HPDE6-E6E7 (cell line): ENCODE results near the gene VSIR.

Experiments used
- DNase-seq: peaks from one replicate; pipeline ENCODE4 v3.0.0; 2011; ENCODE audit warnings: missing footprints; ENCODE audit errors: extremely low spot score

Gene VSIR

DNA sequence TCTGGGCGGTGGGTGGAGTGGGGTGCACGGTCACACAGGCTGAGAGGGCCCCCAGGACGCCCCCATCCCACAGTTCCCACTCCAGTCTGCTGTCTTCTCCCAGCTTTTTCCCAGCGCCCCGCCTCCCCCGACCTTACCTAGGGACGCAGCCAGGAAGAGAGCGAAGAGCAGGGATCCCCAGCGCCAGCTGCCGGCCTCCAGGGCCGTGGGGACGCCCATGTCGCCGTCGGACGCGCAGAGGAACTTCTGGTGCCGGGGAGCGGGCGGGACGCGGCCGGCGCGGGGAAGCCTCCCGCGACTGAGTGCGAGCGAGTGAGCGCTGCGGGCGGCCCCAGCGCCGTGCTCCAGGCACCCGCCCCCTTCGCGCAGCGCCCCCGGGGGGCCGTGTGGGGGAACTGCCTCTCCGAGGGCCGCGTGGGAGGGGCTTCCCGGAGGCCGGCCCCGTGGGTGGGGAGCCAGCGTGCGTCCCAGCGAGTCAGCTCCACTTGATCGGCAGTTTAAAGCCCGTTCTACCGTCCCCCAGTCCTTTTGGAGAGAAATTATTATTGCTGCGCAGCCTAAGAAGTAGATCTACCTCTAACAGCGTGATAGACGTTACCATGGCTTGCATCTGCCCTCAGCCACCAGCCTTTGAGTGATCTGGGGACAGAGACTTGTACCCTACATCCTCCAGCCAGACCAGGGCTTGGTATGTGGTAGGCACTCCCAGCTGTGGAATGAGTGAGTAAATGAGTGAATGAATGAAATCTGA, at the start of gene VSIR:
Gene VSIR (minus strand): TSS at position 300 of the 751 bp plus-strand sequence. CDS start 81 bp downstream, at position 219.
- DNase-seq: peak; percentile 78

DNA sequence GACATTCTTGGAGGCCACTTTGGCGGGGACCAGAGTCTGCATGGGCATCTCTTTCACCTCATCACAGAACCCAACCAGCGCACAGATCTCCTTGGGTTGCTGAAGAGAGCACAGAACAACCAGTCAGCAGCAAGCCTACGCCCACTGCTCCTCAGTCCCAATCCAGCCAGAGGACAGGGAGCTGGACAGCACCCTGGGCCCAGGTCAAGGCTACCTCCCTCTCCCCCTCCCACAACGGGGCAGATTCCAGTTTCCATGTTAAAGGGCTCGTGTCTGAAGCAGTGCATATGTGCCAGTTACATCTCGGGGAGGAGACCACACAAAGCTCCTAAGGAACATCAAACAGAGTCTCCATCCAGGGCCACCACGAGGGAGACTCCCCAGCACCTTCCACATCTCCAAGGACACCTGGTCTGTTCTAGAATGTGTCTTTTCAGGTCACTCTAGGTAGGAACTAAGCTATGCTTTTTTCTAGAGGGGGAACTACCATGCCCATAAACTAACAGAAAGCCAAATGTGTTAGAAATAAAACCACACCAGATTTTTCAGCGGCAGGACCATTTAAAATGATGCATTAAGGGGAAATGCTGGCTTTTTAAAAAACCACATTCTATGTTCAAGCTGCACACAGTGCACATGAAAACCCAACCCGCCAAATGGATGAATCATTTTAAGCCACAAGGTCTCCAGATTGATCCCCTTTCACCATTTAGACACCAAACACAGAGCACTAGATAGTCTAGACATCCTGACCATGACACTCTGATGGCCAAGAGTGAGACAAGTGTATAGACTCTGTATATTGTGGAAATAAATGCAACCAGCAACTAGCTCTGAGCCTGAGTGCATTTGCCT, 48.8 kb upstream of the VSIR start:
- no peak for DNase-seq

DNA sequence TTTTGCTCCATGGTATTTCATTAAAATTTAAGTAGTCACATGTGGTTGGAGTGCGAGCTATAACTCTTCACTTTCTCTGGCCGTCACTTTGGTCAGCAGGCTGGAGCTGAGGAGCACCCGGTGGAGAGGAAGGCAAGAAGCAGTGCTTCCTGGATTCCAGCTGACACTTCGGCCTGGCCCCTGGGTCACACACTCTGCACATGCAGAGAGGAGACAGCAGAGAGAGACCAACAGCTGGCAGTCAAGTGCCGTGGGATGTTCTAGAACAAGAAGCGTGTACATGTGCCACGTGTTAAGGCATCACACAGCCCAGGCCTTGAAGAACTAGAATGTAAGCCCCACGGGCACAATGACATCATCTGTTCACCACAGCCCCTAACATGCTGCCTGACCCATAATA, 47.6 kb upstream of the VSIR start:
- DNase-seq: no peak

DNA sequence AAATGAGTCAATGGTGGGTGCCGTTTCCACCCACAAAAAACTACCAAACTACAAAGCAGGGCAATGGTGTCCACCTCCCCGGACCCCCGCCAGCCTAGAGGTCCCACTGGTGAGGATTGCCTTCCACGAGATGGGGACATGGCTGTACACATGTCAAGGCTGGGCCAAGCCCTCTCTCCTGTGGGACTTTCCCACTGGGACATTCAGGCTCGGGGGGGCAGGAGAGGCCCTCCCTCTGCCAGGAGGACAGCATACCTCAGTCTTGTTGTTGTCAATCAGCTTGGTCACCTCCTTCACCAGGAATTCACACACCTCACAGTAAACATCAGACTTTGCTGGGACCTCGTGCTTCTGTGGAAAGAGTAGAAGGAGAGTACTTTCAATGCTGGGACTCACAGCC, 46.7 kb upstream of the VSIR start:
- DNase-seq: no peak

DNA sequence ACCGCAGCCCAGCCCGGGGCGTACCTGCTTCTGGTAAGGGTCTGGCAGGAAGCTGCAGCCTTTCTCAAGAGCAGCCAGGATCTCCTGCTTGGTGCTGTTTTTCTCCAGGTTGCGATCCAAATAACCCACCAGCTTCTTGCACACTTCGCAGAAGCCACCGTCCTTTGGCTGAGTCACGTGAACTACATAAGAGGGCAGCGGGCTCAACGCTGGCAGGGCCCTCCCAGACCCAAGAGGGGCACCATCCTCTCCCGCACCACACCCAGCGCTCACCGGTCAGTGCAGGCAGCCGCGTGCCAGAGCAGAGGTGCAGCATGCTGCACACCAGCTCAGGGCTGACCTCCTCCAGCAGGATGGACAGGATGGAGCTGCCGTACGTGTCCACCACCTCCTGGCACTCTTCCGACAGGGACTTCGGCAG, 46.1 kb upstream of the VSIR start:
- DNase-seq: no peak

DNA sequence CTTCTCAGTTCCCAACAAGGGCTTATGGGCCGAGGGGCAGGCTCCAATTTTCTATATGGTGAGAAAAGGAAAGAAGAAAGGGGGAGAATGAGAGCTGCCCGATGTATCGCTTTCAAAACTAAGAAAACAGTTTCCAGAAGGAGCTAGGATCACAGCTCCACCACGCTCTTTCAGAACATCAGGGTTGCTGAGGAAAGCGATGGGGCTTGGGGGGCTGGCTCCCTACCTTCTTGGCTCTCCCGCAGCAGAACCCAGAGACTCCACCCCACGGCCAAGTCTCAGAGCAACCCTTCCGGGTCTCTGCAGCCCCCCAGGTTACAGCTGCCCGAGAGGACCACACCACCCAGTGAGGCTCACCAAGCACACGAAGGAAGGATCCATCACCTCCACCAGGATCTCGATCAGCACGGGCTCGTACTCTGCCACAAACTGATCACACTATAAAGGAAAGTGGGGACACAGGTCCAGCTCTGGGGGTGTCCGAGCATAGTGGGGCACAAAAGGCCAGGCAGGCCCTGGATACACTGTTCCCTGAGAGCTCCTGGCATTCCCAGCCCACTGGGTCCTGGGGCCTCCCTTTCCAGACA, 45.4 kb upstream of the VSIR start:
- no peak for DNase-seq

DNA sequence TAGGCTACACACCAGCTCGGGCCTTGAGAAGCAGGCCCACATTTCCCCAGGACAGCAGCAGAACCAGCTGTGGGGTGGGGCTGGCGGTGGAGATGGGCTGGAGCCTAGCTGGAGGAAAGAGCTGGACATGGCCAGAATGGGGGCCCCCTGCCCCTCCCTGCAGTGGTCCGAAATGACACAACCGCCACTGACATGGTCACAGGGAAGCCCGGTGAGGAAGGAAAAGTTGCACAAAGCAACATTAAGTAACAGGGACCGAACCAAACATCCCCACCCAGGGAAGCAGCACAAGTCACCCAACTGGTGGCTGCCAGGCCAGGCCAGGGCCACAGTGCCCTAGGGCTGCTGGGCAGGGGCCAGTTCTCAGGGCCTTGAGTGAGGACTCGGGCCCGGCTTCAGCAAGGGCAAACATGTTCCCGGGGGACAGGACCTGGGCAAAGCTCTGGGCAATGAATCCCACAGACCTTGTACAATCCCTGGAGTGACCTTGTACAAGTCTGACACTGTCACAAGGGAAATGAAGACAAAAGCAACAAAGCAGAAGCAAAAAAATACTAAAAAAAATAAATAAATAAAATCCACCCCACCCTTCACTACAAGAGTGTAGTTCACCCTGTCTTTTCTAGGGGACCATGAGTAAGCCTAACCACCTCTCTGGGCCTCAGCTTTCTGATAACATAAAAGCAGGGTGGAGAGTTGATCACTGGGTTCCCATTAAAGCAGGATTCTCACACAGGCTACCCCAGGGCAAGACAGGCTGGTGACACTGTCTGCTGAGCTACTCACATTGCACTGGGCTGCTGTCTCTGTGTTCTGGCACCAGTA, 44.7 kb upstream of the VSIR start:
- no peak for DNase-seq

DNA sequence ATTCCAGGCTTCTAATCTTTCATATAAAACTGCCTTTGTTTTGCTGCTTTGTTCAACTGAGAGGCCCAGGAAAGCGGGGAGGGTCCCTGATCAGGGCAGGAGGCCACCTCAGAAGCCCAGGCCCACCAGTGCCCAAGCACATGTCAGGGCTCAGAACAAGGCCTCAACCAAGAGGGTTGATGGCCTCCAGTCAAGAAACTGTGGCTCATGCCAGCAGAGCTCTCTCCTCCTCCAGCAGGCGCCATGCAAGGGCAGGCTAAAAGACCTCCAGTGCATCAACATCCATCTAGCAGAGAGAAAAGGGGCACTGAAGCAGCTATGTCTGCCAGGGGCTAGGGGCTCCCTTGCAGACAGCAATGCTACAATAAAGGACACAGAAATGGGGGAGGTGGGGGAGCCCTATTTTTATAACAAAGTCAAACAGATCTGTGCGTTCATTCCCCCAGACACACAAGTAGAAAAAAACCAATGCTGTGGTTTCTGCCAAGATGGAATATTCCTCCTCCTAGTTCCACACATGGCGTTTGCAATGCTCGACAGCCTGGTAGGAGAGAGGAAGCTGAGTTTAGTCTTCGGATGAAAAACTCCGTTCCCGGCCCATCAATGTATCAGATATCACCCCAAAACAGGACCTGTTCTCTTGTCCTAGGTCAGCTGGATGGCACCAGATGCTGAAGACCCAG, 43.8 kb upstream of the VSIR start:
- DNase-seq: no peak

DNA sequence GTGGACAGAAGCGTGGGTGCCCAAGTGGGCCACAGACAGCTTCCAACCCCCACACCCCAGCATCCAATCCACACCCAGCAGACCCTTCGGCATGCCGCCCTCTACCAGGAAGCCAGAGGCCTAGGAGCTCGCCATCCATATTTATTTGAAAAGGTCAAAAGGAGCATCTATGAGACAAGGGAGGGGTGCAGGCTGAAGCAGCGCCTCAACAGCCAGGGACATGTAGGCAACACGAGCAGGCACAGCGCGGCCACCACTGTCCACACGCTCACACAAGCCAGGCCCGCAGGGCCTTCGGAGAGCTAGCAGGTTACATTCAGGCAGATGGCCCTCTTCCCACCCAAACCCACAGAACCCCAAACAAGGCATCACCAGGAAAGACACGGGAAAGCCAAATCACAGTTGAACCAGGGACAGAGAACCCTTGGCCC, 43.1 kb upstream of the VSIR start:
- no peak for DNase-seq

DNA sequence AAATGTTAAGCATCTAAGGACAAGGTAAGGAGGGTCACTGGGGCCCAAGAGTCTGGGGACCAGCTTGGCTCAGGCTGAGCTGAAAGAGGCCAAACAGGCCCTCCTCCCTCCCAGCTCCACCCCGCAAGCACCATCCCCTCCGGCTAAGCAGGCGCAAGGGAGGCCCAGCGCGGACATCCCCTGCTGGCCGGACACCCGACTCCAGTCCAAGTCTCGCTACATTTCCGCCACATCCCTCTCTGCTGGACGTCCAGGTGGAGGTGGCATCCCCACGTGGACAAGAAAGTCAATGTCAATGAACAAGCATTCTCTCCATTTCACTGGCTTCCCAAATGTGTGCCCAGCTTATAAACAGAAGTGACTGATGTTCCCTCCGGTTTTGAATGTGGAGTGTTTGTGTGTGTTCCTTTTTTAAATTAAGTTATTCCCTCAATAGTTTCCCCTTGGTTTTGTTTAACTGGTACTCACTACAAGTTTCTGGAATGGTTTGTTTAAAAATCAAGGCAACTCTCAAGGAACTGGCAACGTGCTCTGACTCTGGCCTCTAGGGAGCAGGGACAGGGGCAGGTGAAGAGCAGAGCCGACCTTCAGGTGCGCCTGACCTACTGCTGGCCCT, 42.3 kb upstream of the VSIR start:
- DNase-seq: no peak

DNA sequence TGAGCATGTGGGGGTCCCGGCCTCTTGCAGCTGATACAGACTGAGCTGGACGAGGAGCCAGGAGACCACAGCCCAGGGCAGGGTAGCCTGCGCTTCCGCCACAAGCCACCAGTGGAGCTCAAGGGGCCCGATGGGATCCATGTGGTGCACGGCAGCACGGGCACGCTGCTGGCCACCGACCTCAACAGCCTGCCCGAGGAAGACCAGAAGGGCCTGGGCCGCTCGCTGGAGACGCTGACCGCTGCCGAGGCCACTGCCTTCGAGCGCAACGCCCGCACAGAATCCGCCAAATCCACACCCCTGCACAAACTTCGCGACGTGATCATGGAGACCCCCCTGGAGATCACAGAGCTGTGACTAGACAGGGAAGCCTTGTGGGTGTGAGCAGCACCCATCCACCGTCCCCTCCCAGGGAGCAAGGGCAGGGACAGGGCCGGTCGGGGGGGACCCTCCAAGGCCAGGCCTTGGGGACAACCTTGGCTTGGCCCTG, 41.6 kb upstream of the VSIR start:
- no peak for DNase-seq

DNA sequence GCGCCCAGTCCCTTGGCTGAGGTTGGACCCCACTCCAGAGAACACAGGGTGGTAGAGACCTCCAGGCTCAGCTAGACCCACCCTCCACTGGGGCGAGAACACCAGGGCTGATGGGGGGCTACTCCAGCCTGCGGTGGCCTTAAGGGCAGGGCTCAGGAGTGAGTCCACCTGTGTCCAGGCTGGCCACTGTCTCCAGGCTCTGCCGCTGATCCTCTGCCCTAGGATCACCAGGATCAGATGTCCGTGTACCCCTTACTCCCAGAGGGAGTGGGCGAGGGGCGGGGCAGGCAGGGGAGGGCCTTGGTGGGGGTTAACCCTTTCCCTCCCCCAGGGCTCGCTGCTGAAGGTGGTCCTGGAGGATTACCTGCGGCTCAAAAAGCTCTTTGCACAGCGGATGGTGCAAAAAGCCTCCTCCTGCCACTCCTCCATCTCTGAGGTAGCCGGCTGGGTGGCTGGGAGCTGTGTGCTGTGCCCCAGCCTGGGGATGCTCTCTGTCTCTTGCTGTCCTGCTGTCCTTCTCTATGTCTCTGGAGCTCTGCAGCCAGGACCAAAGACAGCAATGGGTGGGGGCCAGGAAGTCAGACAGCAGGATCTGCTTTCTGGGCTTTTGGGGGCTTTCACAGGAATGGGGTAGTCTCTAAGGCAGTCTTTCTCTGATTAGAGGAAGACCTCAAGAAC, 39.7 kb upstream of the VSIR start:
- no peak for DNase-seq

DNA sequence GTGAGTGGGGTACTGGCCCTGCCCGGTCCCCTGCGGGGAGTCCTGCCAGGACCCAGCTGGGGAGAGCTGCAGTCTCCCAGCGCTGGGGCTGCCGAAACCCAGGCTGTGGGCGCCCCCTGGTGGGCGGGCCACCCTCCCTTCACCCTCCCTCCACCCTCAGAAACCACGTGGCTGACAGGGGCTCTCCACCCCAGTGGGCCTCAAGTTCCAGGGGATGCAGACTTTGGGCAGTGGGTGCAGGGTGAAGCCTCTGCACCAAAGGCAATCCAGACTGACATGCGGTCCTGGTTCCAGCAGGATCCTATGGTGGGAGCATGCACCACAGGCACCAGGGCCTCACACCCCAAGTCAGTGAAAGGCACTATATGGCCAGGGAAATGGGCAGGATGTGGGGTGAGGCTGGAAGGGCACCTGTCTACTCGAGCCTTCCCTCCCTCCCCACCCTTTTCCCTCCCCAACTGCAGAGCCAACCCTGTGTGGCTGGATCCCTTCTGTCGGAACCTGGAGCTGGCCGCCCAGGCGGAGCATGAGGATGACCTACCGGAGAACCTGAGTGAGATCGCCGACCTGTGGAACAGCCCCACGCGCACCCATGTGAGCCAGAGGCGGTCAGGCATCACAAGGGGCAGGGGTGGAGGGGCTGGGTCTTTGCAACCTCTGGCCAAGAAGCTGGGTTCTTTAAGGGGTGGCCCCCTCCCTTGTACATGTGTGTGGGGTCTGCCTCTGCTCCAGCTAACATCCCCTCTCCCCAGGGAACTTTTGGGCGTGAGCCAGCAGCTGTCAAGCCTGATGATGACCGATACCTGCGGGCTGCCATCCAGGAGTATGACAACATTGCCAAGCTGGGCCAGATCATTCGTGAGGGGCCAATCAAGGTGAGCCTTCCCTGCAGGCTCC, 38.9 kb upstream of the VSIR start:
- peak; percentile 66 for DNase-seq

DNA sequence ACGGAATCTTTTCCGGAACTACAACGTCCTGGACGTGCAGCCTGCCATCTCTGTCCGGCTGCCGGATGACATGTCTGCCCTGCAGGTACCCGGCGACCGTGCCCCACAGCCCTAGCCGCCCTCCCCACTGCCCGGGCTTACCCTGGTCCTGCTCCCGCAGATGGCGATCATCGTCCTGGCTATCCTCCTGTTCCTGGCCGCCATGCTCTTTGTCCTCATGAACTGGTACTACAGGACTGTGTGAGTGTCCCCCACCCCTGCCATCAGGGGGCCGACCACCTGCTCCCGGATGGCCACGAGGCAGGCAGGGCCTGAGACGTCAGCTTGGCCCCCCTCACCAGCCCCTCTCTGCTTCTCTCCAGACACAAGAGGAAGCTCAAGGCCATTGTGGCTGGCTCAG, 38.0 kb upstream of the VSIR start:
- DNase-seq: no peak

DNA sequence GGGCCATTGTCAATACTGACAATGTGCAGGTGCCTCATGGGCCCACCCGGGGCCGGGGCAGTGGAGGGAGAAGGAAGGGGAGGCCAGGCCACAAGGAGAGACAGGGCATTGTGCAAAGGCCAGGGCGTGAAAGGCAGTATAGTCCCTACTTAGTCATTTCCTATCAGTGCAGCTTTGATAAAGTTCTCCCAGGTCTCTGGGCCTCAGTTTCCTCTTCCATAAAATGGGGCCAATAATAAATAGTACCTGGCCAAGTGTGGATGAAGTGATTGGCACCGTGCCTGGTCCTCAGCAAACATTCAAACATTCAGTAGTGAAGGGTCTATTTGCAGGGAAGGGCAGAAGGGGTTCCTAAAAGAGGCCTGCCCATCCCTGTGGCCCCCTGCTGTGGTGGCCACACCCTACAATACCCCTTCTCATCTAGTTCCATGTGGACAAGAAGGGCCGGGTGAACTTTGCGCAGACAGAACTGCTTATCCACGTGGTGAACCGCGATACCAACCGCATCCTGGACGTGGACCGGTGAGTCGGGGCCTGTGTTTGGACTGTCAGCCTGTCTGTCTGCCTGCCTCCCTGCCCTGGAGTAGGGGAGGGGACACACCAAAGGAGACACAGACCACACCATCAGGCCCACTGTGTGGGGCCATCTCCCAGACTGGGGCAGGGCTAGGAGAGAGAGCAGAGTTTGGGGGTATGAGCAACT, 36.9 kb upstream of the VSIR start:
- DNase-seq: no peak

DNA sequence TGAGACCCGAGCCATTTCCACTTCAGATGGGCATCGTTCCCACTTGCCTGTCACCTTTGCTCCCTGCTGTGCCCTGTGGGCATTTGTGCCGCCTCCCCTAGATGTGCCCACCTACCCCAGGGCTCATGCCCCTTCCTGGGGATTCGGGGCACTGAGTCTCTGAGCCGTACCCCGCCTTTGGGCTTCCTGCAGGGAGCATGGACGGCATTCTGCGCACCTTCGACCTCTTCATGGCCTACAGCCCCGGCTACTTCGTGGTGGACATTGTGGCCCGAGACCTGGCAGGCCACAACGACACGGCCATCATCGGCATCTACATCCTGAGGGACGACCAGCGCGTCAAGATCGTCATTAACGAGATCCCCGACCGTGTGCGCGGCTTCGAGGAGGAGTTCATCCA, 36.3 kb upstream of the VSIR start:
- no peak for DNase-seq

DNA sequence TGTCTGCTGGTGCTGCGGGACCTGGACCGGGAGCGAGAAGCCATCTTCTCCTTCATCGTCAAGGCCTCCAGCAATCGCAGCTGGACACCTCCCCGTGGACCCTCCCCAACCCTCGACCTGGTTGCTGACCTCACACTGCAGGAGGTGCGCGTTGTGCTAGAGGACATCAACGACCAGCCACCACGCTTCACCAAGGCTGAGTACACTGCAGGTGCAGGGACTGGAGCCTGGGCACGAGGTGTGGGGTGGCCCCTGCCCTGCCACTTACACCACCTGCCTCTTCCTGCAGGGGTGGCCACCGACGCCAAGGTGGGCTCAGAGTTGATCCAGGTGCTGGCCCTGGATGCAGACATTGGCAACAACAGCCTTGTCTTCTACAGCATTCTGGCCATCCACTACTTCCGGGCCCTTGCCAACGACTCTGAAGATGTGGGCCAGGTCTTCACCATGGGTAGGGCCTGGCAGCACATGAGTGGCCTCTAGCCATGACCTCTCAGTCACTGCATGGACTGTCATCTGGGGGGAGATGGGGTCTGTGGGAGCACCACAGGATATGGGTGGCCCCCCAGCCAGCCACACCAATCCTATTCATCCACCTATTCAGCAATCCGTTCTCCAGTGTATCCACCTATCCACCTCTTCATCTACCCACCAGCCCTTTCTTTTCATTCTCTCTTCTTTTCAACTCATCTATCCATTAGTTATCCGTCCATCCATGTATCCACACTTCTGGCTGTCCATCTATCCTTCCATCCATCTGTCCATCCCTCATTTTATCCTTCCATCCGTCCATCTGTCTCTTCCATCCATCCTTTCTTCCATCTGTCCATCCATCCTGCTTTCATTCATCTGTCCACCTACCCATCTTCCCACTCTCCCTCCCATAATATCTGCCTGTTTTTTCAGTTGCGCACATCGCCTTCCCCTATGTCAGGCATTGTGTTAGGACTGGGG, 34.5 kb upstream of the VSIR start:
- DNase-seq: no peak
